ELR (cell line): ENCODE measurements around the gene HADHB.

Source experiments
- DNase-seq: peaks from one replicate; pipeline ENCODE4 v3.0.0-alpha.2; 2015; ENCODE audit warnings: low read depth

The HADHB gene

GRCh38 chr2:26244309-26245230 lies at the start of gene HADHB, which contains the start of gene HADHA:
Gene HADHB (plus strand): TSS chr2:26244939. CDS start chr2:26254255, 9,316 bp downstream.
Gene HADHA (minus strand): TSS chr2:26244632. CDS start chr2:26244596, 36 bp downstream.
- DNase-seq = peak; percentile 95

GRCh38 chr2:26195040-26195984 lies 49.4 kb upstream of the HADHB start:
- no peak for DNase-seq

GRCh38 chr2:26196683-26197418 lies 47.9 kb upstream of the HADHB start:
- DNase-seq = no peak

- no peak for DNase-seq
These were observed 47.2 kb upstream of the HADHB start for GRCh38 chr2:26197516-26197915.

- DNase-seq = no peak
These were observed 41.7 kb upstream of the HADHB start for GRCh38 chr2:26202981-26203490.

- no peak for DNase-seq
These were observed 40.8 kb upstream of the HADHB start for GRCh38 chr2:26203906-26204305.

- no peak for DNase-seq
These were observed 32.7 kb upstream of the HADHB start for GRCh38 chr2:26212011-26212410.

GRCh38 chr2:26214759-26215158 lies 30.0 kb upstream of the HADHB start:
- DNase-seq = no peak

- no peak for DNase-seq
These were observed 28.9 kb upstream of the HADHB start for GRCh38 chr2:26215833-26216232.

- DNase-seq = no peak
These were observed 28.2 kb upstream of the HADHB start for GRCh38 chr2:26216587-26216986.

- DNase-seq = no peak
These were observed 27.0 kb upstream of the HADHB start for GRCh38 chr2:26217720-26218119.

- DNase-seq = no peak
These were observed 21.7 kb upstream of the HADHB start for GRCh38 chr2:26223018-26223417.

- no peak for DNase-seq
These were observed 20.6 kb upstream of the HADHB start for GRCh38 chr2:26224095-26224494.

- no peak for DNase-seq
These were observed 15.1 kb upstream of the HADHB start for GRCh38 chr2:26229595-26229994.

GRCh38 chr2:26230806-26231205 lies 13.9 kb upstream of the HADHB start:
- DNase-seq = no peak

- DNase-seq = no peak
These were observed 9.7 kb upstream of the HADHB start for GRCh38 chr2:26235089-26235488.

GRCh38 chr2:26237868-26238267 lies 6.9 kb upstream of the HADHB start:
- no peak for DNase-seq

GRCh38 chr2:26238311-26238958 lies 6.3 kb upstream of the HADHB start:
- no peak for DNase-seq

GRCh38 chr2:26241928-26242436 lies 2.8 kb upstream of the HADHB start:
- no peak for DNase-seq

GRCh38 chr2:26243470-26244308 lies 1.1 kb upstream of the HADHB start:
- peak; percentile 37 for DNase-seq
